Inflammatory macrophage treated with lipopolysaccharide for 4 hours (primary cell): ENCODE results near the gene TSTD1.
A peak's percentile ranks its signal among the peaks of the same experiment; 100 is the strongest.
"Not testable (repeated sequence)": the region's sequence is repeated elsewhere in the genome, so short reads cannot be mapped to it uniquely, and the experiment has no call there.

Source experiments
- DNase-seq: peaks from one replicate; pipeline ENCODE4 v3.0.0-alpha.2; 2020

The TSTD1 gene

GRCh38 chr1:161068306-161069234 lies 29.8 kb upstream of the TSTD1 start:
- DNase-seq: peak; percentile 94

- DNase-seq: no peak
Observed at GRCh38 chr1:161066694-161067093, 27.9 kb upstream of the TSTD1 start.

- not testable (repeated sequence) for DNase-seq
Observed at GRCh38 chr1:161065681-161066080, 26.9 kb upstream of the TSTD1 start.

- DNase-seq: not testable (repeated sequence)
Observed at GRCh38 chr1:161063936-161064335, 25.2 kb upstream of the TSTD1 start.

- DNase-seq: no peak
Observed at GRCh38 chr1:161061419-161061818, 22.7 kb upstream of the TSTD1 start.

GRCh38 chr1:161059293-161059692 lies 20.5 kb upstream of the TSTD1 start:
- no peak for DNase-seq

GRCh38 chr1:161054805-161055204 lies 16.0 kb upstream of the TSTD1 start:
- DNase-seq: peak; percentile 20

GRCh38 chr1:161054232-161054631 lies 15.5 kb upstream of the TSTD1 start:
- no peak for DNase-seq

GRCh38 chr1:161052899-161053298 lies 14.1 kb upstream of the TSTD1 start:
- DNase-seq: no peak

- DNase-seq: no peak
Observed at GRCh38 chr1:161051219-161051618, 12.5 kb upstream of the TSTD1 start.

- no peak for DNase-seq
Observed at GRCh38 chr1:161048949-161049722, 10.4 kb upstream of the TSTD1 start.

- DNase-seq: no peak
Observed at GRCh38 chr1:161047436-161048420, 9.0 kb upstream of the TSTD1 start.

GRCh38 chr1:161046605-161047228 lies 8.0 kb upstream of the TSTD1 start:
- peak; percentile 89 for DNase-seq

GRCh38 chr1:161045736-161046604 lies 7.2 kb upstream of the TSTD1 start, which contains the start of gene USF1:
Gene USF1 (minus strand): TSS chr1:161045977. CDS start chr1:161043275, 2,702 bp downstream.
- peak; percentile 97 for DNase-seq

- peak; percentile 93 for DNase-seq
Observed at GRCh38 chr1:161044908-161045735, 6.4 kb upstream of the TSTD1 start.

- no peak for DNase-seq
Observed at GRCh38 chr1:161044535-161044907, 5.8 kb upstream of the TSTD1 start.

GRCh38 chr1:161039546-161039945 lies 782 bp upstream of the TSTD1 start:
- no peak for DNase-seq

- no peak for DNase-seq
Observed at GRCh38 chr1:161039154-161039545, 386 bp upstream of the TSTD1 start.

GRCh38 chr1:161037661-161038522 lies 872 bp downstream of the TSTD1 start:
- no peak for DNase-seq
